ENCODE measurements around the gene UROC1.

The UROC1 gene

GRCh38 chr3:126529585-126530170 lies 12.1 kb upstream of the UROC1 start:
- no peak overlapping the region for H3K4ac ChIP-seq (ENCODE audit: low read depth, low read length)
- no peak overlapping the region for H3K23ac ChIP-seq (ENCODE audit: low read length)
- no peak overlapping the region for H3K27ac ChIP-seq (ENCODE audit: low read depth, low read length)
- no peak overlapping the region for H3K18ac ChIP-seq (ENCODE audit: low read length)
- H3K79me2 ChIP-seq (ENCODE audit: control insufficient read depth, insufficient read depth, low read length) = no peaks in the 10 kb centered on the region
- H2AK5ac ChIP-seq (ENCODE audit: low read length) = no peak overlapping the region
- no peaks in the 10 kb centered on the region for H3K79me1 ChIP-seq (ENCODE audit: low read length)
- no peak overlapping the region for H3K4me3 ChIP-seq (ENCODE audit: low read length)
- H2BK5ac ChIP-seq (ENCODE audit: low read length) = no peak overlapping the region
- no peak overlapping the region for H4K8ac ChIP-seq (ENCODE audit: low read depth, low read length)
- no peak overlapping the region for H3K4me2 ChIP-seq (ENCODE audit: low read length)
- H3K36me3 ChIP-seq (ENCODE audit: control insufficient read depth, insufficient read depth, low read length) = no peaks in the 10 kb centered on the region
- H3K56ac ChIP-seq (ENCODE audit: low read length) = no peak overlapping the region
- no peak overlapping the region for H2BK15ac ChIP-seq (replicated peaks; ENCODE audit: low read depth)
- WGBS (ENCODE audit: extremely low coverage, insufficient coverage, low lambda C conversion rate) = no CpG with 5 or more reads among the region's 7 CpGs
- H3K4me1 ChIP-seq (ENCODE audit: control insufficient read depth, low read depth, low read length) = no peaks in the 10 kb centered on the region
- no peak overlapping the region for H2BK120ac ChIP-seq (ENCODE audit: low read depth, low read length)
- DNase-seq = no peak
- no peak overlapping the region for H3K9ac ChIP-seq (ENCODE audit: low read length)
- H4K5ac ChIP-seq (ENCODE audit: low read length) = no peak overlapping the region
- H3K27me3 ChIP-seq (ENCODE audit: insufficient read depth, low read length, poor library complexity) = no peaks in the 10 kb centered on the region

GRCh38 chr3:126528800-126529541 lies 11.4 kb upstream of the UROC1 start:
- H2BK15ac ChIP-seq (replicated peaks; ENCODE audit: low read depth) = no peak overlapping the region
- H3K4me3 ChIP-seq (ENCODE audit: low read length) = no peak overlapping the region
- no peak overlapping the region for H4K8ac ChIP-seq (ENCODE audit: low read depth, low read length)
- no peak for DNase-seq
- no peaks in the 10 kb centered on the region for H3K79me1 ChIP-seq (ENCODE audit: low read length)
- H3K56ac ChIP-seq (ENCODE audit: low read length) = no peak overlapping the region
- no peak overlapping the region for H3K27ac ChIP-seq (ENCODE audit: low read depth, low read length)
- no peak overlapping the region for H3K9ac ChIP-seq (ENCODE audit: low read length)
- H3K4ac ChIP-seq (ENCODE audit: low read depth, low read length) = no peak overlapping the region
- H3K79me2 ChIP-seq (ENCODE audit: control insufficient read depth, insufficient read depth, low read length) = no peaks in the 10 kb centered on the region
- no peak overlapping the region for H2AK5ac ChIP-seq (ENCODE audit: low read length)
- no peak overlapping the region for H4K5ac ChIP-seq (ENCODE audit: low read length)
- H3K27me3 ChIP-seq (ENCODE audit: insufficient read depth, low read length, poor library complexity) = no peaks in the 10 kb centered on the region
- no peak overlapping the region for H3K4me2 ChIP-seq (ENCODE audit: low read length)
- H2BK120ac ChIP-seq (ENCODE audit: low read depth, low read length) = no peak overlapping the region
- no peak overlapping the region for H2BK5ac ChIP-seq (ENCODE audit: low read length)
- no CpG with 5 or more reads among the region's 14 CpGs for WGBS (ENCODE audit: extremely low coverage, insufficient coverage, low lambda C conversion rate)
- no peak overlapping the region for H3K23ac ChIP-seq (ENCODE audit: low read length)
- H3K4me1 ChIP-seq (ENCODE audit: control insufficient read depth, low read depth, low read length) = no peaks in the 10 kb centered on the region
- H3K36me3 ChIP-seq (ENCODE audit: control insufficient read depth, insufficient read depth, low read length) = no peaks in the 10 kb centered on the region
- no peak overlapping the region for H3K18ac ChIP-seq (ENCODE audit: low read length)

GRCh38 chr3:126528419-126528799 lies 10.8 kb upstream of the UROC1 start:
- H4K5ac ChIP-seq (ENCODE audit: low read length) = no peak overlapping the region
- no peak overlapping the region for H3K56ac ChIP-seq (ENCODE audit: low read length)
- H3K4me2 ChIP-seq (ENCODE audit: low read length) = no peak overlapping the region
- H3K4me1 ChIP-seq (ENCODE audit: control insufficient read depth, low read depth, low read length) = peaks cover 2% of the 10 kb centered on the region
- DNase-seq = no peak
- no peak overlapping the region for H3K9ac ChIP-seq (ENCODE audit: low read length)
- H3K4ac ChIP-seq (ENCODE audit: low read depth, low read length) = no peak overlapping the region
- H3K27me3 ChIP-seq (ENCODE audit: insufficient read depth, low read length, poor library complexity) = no peaks in the 10 kb centered on the region
- H3K4me3 ChIP-seq (ENCODE audit: low read length) = no peak overlapping the region
- H2AK5ac ChIP-seq (ENCODE audit: low read length) = no peak overlapping the region
- H3K27ac ChIP-seq (ENCODE audit: low read depth, low read length) = no peak overlapping the region
- H2BK120ac ChIP-seq (ENCODE audit: low read depth, low read length) = no peak overlapping the region
- H2BK5ac ChIP-seq (ENCODE audit: low read length) = no peak overlapping the region
- H3K36me3 ChIP-seq (ENCODE audit: control insufficient read depth, insufficient read depth, low read length) = no peaks in the 10 kb centered on the region
- no peaks in the 10 kb centered on the region for H3K79me1 ChIP-seq (ENCODE audit: low read length)
- H3K23ac ChIP-seq (ENCODE audit: low read length) = no peak overlapping the region
- no peaks in the 10 kb centered on the region for H3K79me2 ChIP-seq (ENCODE audit: control insufficient read depth, insufficient read depth, low read length)
- H3K18ac ChIP-seq (ENCODE audit: low read length) = no peak overlapping the region
- WGBS (ENCODE audit: extremely low coverage, insufficient coverage, low lambda C conversion rate) = no CpG with 5 or more reads among the region's 5 CpGs
- H2BK15ac ChIP-seq (replicated peaks; ENCODE audit: low read depth) = no peak overlapping the region
- H4K8ac ChIP-seq (ENCODE audit: low read depth, low read length) = no peak overlapping the region

DNA sequence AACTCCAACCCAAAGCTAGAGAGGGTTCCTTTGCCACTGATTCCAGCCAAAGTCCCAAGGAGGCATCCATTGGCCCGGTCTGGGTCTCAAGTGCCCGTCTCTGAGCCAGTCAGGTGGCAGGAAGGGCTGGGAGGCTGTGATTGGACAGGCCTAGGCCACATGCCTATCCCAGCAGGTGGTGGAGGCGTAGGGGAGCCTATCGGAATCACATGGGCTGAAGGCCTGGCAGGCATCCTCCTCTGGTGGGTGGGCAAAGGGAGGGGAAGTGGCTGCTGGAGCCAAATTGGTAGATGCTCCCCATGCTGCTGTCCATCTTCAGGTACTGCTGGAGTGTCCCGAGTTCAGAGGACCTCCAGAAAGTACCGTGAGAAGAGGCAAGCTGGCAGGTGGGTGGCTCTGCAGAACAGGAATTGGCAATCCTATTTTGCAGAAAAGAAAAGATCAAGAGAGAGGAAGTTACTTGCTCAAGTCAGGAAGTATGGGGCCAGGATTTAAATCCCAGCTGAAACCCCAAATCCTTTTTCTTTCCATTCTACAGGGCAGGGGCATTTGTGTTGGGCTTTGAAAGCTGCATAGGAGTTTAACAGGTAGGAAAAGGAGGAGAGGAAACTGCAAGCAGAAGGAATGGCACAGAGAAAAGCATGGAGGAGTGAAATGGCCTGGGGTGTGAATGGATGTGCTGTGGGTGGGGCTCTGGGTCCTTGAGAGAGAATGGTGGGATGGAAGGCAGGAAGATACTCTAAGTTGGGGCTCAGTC lies 10.1 kb upstream of the UROC1 start:
- H4K8ac ChIP-seq (ENCODE audit: low read depth, low read length) = no peak overlapping the region
- H3K27ac ChIP-seq (ENCODE audit: low read depth, low read length) = no peak overlapping the region
- H3K4ac ChIP-seq (ENCODE audit: low read depth, low read length) = no peak overlapping the region
- no peak overlapping the region for H3K4me3 ChIP-seq (ENCODE audit: low read length)
- no peak overlapping the region for H4K5ac ChIP-seq (ENCODE audit: low read length)
- H3K27me3 ChIP-seq (ENCODE audit: insufficient read depth, low read length, poor library complexity) = no peaks in the 10 kb centered on the region
- H3K23ac ChIP-seq (ENCODE audit: low read length) = no peak overlapping the region
- H3K79me2 ChIP-seq (ENCODE audit: control insufficient read depth, insufficient read depth, low read length) = no peaks in the 10 kb centered on the region
- H3K9ac ChIP-seq (ENCODE audit: low read length) = no peak overlapping the region
- peak; percentile 37 for DNase-seq
- H2AK5ac ChIP-seq (ENCODE audit: low read length) = no peak overlapping the region
- no peaks in the 10 kb centered on the region for H3K36me3 ChIP-seq (ENCODE audit: control insufficient read depth, insufficient read depth, low read length)
- H2BK5ac ChIP-seq (ENCODE audit: low read length) = no peak overlapping the region
- H3K18ac ChIP-seq (ENCODE audit: low read length) = no peak overlapping the region
- H2BK15ac ChIP-seq (replicated peaks; ENCODE audit: low read depth) = no peak overlapping the region
- H3K4me2 ChIP-seq (ENCODE audit: low read length) = no peak overlapping the region
- H2BK120ac ChIP-seq (ENCODE audit: low read depth, low read length) = no peak overlapping the region
- H3K4me1 ChIP-seq (ENCODE audit: control insufficient read depth, low read depth, low read length) = peaks cover 2% of the 10 kb centered on the region
- no CpG with 5 or more reads among the region's 6 CpGs for WGBS (ENCODE audit: extremely low coverage, insufficient coverage, low lambda C conversion rate)
- H3K56ac ChIP-seq (ENCODE audit: low read length) = no peak overlapping the region
- no peaks in the 10 kb centered on the region for H3K79me1 ChIP-seq (ENCODE audit: low read length)

GRCh38 chr3:126527006-126527405 lies 9.4 kb upstream of the UROC1 start:
- H3K27ac ChIP-seq (ENCODE audit: low read depth, low read length) = no peak overlapping the region
- no peak overlapping the region for H3K56ac ChIP-seq (ENCODE audit: low read length)
- no peak overlapping the region for H3K4me3 ChIP-seq (ENCODE audit: low read length)
- no peaks in the 10 kb centered on the region for H3K27me3 ChIP-seq (ENCODE audit: insufficient read depth, low read length, poor library complexity)
- H3K18ac ChIP-seq (ENCODE audit: low read length) = no peak overlapping the region
- no peak overlapping the region for H3K9ac ChIP-seq (ENCODE audit: low read length)
- H2BK15ac ChIP-seq (replicated peaks; ENCODE audit: low read depth) = no peak overlapping the region
- H3K23ac ChIP-seq (ENCODE audit: low read length) = no peak overlapping the region
- no peaks in the 10 kb centered on the region for H3K36me3 ChIP-seq (ENCODE audit: control insufficient read depth, insufficient read depth, low read length)
- H2BK5ac ChIP-seq (ENCODE audit: low read length) = no peak overlapping the region
- peaks cover 2% of the 10 kb centered on the region for H3K4me1 ChIP-seq (ENCODE audit: control insufficient read depth, low read depth, low read length)
- no peak overlapping the region for H2BK120ac ChIP-seq (ENCODE audit: low read depth, low read length)
- no peaks in the 10 kb centered on the region for H3K79me1 ChIP-seq (ENCODE audit: low read length)
- H3K4ac ChIP-seq (ENCODE audit: low read depth, low read length) = no peak overlapping the region
- H4K5ac ChIP-seq (ENCODE audit: low read length) = no peak overlapping the region
- H3K79me2 ChIP-seq (ENCODE audit: control insufficient read depth, insufficient read depth, low read length) = no peaks in the 10 kb centered on the region
- H4K8ac ChIP-seq (ENCODE audit: low read depth, low read length) = no peak overlapping the region
- H2AK5ac ChIP-seq (ENCODE audit: low read length) = no peak overlapping the region
- no peak for DNase-seq
- WGBS (ENCODE audit: extremely low coverage, insufficient coverage, low lambda C conversion rate) = no CpG with 5 or more reads among the region's 7 CpGs
- H3K4me2 ChIP-seq (ENCODE audit: low read length) = no peak overlapping the region

Data from mesendoderm (in vitro differentiated cells).